Tibial artery (tissue), 4 donors: ENCODE data around the gene ELOB.

ENCODE experiments used
- DNase-seq, 2 donors: peaks; one replicate each; pipeline ENCODE4 v3.0.0-alpha.2; 2019
- H3K27ac ChIP-seq, 2 donors: fragments of 200-600 bp; sonication (generic) in 1 of 2; 1 replicate in 1 of 2; 2 replicates in 1 of 2; pipeline ENCODE4 v1.5.1; 2018 to 2019; ENCODE audit warnings: mild to moderate bottlenecking in 1 of 2
- H3K27me3 ChIP-seq, 2 donors: fragments of 200-600 bp; sonication (generic) in 1 of 2; one replicate each; pipeline versions ENCODE4 v1.5.1 to v1.6.0; 2016 to 2019
- H3K36me3 ChIP-seq, 3 donors: fragments of 200-600 bp; sonication (generic) in 2 of 3; one replicate each; pipeline ENCODE4 v1.5.1; 2016 to 2019; ENCODE audit warnings: mild to moderate bottlenecking in 2 of 3
- H3K4me1 ChIP-seq, 4 donors: fragments of 200-600 bp; sonication (generic) in 2 of 4; 1 replicate in 3 of 4; 2 replicates in 1 of 4; pipeline ENCODE4 v1.5.1; 2016 to 2019
- H3K4me3 ChIP-seq, 2 donors: fragments of 200-600 bp; sonication (generic) in 1 of 2; 1 replicate in 1 of 2; 2 replicates in 1 of 2; pipeline ENCODE4 v1.5.1; 2018 to 2019; ENCODE audit warnings: mild to moderate bottlenecking in 2 of 2
- H3K9me3 ChIP-seq, 3 donors: fragments of 200-600 bp; sonication (generic) in 1 of 3; one replicate each; pipeline ENCODE4 v1.5.1; 2016 to 2019
- CTCF ChIP-seq, 2 experiments: fragments of 200-600 bp in 1 of 2; fragments of 450-650 bp in 1 of 2; IDR thresholded peaks; one replicate each; pipeline ENCODE4 v1.5.1; 2017 to 2019; ENCODE audit warnings: antibody characterized with exemption in 2 of 2, mild to moderate bottlenecking in 1 of 2, moderate library complexity in 1 of 2
- intact Hi-C: fragments of 100-400 bp; cut with DNase I; formaldehyde crosslinking; loops from one replicate; pipeline ENCODE4 v1.15.0; 2023; ENCODE audit warnings: low total_unique reads

The ELOB gene

GRCh38 chr16:2813771-2814221, 36.7 kb upstream of the ELOB start:
- H3K9me3 ChIP-seq: no peaks in the 10 kb centered on the region
- DNase-seq: no peak
- H3K27me3 ChIP-seq: peaks cover 0 to 78% of the 10 kb centered on the region in 2 donors
- TF ChIP-seq CTCF (IDR thresholded peaks at IDR 0.05): no peak
- no peaks in the 10 kb centered on the region for H3K36me3 ChIP-seq
- intact Hi-C loops: no loop called here
- H3K4me3 ChIP-seq: no peak overlapping the region
- no peak overlapping the region for H3K27ac ChIP-seq
- peaks cover 0 to 9% (median 0%) of the 10 kb centered on the region in 4 donors for H3K4me1 ChIP-seq

DNA sequence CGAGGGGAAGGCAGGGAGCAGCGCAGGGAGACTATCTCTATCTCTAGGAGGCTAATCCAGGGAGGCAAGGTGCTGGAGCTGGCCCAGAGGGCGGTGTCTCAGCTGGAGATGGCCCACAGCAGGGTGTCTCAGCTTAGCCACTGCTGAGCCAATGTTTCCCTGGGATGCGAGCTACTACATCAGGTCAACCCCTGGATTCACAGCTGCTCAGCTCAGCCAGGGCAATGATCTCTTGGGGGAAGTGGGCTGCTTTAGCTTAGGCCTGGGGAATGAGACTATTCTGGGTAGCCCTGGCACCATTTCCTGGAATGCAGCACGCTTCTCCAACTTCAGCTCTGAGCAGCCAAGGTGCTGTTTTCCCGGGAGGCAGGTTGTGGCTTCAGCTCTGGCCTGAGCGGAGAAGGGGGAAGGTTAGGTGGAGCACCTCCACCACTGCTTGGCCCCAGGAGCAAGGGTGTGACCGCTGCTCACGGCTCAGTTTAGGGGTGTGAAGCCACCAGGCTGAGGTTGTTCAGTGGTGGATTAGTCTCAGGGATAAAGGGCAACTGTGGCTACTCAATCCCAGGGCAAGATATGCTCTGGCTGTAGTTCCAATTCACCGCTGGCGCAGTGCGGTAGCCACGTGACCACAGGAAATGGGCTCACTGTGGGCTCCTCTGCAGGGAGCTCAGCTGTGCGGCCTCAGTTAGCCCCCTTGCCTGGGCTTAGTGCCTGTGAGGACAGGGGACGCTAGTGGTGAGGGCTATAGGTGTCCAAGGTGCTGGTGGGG, 34.8 kb upstream of the ELOB start:
- Histone ChIP-seq H3K4me3 (no peak overlapping the region), H3K27ac (no peak overlapping the region), H3K9me3 (no peaks in the 10 kb centered on the region), H3K4me1 (peaks cover 0 to 9% (median 0%) of the 10 kb centered on the region in 4 donors), H3K27me3 (peaks cover 0 to 72% of the 10 kb centered on the region in 2 donors), H3K36me3 (no peaks in the 10 kb centered on the region)
- no peak for TF ChIP-seq CTCF (IDR thresholded peaks at IDR 0.05)
- intact Hi-C loops: no loop called here
- DNase-seq: no peak

GRCh38 chr16:2810651-2811050, 33.6 kb upstream of the ELOB start:
- no peak for DNase-seq
- TF ChIP-seq CTCF (IDR thresholded peaks at IDR 0.05): no peak
- H3K4me3 ChIP-seq: no peak overlapping the region
- peaks cover 0 to 9% (median 0%) of the 10 kb centered on the region in 4 donors for H3K4me1 ChIP-seq
- H3K9me3 ChIP-seq: no peaks in the 10 kb centered on the region
- H3K36me3 ChIP-seq: no peaks in the 10 kb centered on the region
- H3K27me3 ChIP-seq: peaks cover 0 to 70% of the 10 kb centered on the region in 2 donors
- no peak overlapping the region for H3K27ac ChIP-seq
- intact Hi-C loops: no loop called here

DNA sequence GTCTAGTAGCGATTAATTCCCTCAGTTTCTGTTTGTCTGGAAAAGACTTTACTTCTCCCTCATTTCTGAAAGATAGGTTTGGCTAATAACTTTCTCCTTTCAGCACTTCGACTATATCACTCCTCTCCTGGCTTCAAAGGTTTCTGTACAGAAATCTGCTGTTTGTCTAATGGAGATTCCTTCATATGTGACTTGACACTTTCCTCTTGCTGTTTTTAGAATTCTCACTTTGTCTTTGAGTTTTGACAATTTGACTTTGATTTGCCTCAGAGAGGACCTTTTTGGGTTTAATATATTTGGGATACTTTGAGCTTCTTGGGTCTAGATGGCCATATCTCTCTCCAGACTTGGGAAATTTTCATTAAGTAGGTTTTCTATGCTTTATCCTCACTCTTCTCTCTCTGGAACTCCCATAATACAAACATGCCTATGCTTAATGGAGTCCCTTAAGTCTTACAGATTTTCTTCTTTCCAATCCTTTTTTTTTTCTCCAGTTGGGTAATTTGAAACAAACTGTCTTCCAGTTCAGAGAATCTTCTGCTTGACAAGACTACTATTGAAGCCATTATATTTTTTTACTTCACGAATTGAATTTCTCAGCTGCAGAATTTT, 32.2 kb upstream of the ELOB start:
- TF ChIP-seq CTCF (IDR thresholded peaks at IDR 0.05): no peak
- H3K4me3 ChIP-seq: no peak overlapping the region
- no peak for DNase-seq
- intact Hi-C loops: no loop called here
- H3K27me3 ChIP-seq: peaks cover 0 to 65% of the 10 kb centered on the region in 2 donors
- peaks cover 0 to 9% (median 0%) of the 10 kb centered on the region in 4 donors for H3K4me1 ChIP-seq
- H3K27ac ChIP-seq: no peak overlapping the region
- H3K9me3 ChIP-seq: peaks cover 0 to 10% (median 8%) of the 10 kb centered on the region in 3 donors
- no peaks in the 10 kb centered on the region for H3K36me3 ChIP-seq

DNA sequence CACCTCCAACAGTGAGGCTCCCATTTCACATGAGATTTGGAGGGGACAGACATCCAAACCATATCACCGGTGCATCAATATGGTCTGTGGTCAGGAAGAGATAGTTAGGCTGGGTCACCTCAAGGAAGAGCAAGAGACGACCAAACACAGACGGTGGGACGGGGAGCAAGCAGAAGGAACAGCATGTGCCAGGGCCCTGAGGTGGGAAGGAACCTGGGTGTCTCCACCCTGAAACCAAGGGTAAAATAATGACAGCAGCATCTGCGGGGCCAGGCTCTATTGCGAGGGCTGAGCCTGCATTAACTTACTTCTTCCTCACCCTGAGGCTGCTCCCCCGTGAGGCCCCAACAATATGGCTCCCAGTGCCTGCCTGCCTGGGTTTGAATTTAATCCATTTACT, 31.1 kb upstream of the ELOB start:
- no peak for TF ChIP-seq CTCF (IDR thresholded peaks at IDR 0.05)
- Histone ChIP-seq H3K4me1 (peaks cover 0 to 9% (median 0%) of the 10 kb centered on the region in 4 donors), H3K9me3 (peaks cover 0 to 18% (median 13%) of the 10 kb centered on the region in 3 donors), H3K27ac (no peak overlapping the region), H3K36me3 (no peaks in the 10 kb centered on the region), H3K4me3 (no peak overlapping the region), H3K27me3 (peaks cover 0 to 57% of the 10 kb centered on the region in 2 donors)
- intact Hi-C loops: no loop called here
- DNase-seq: no peak
